H9 (cell line): ENCODE data around the gene OR13J1. TPM values are rescaled to one million over a fixed set of nuclear protein-coding genes. Genes with fewer than 3 reads are reported as not detected.

Experiments
- DNase-seq: peaks from one replicate; pipeline ENCODE4 v3.0.0-alpha.2; 2017
- H2AFZ ChIP-seq: one replicate; pipeline ENCODE4 v1.6.1; 2013; ENCODE audit warnings: mild to moderate bottlenecking, low read length, control low read depth, moderate library complexity
- H2AK5ac ChIP-seq: 2 replicates; pipeline ENCODE4 v1.6.1; 2013; ENCODE audit warnings: low read length, control low read depth, mixed read lengths; ENCODE audit not compliant: insufficient read length
- H2BK120ac ChIP-seq: one replicate; pipeline ENCODE4 v1.6.1; 2013; ENCODE audit warnings: low read depth, mild to moderate bottlenecking, low read length, control low read depth, inconsistent platforms; ENCODE audit not compliant: poor library complexity, severe bottlenecking
- H2BK12ac ChIP-seq: 2 replicates; pipeline ENCODE4 v1.6.1; 2013; ENCODE audit warnings: low read length, control low read depth, mixed read lengths, low read depth; ENCODE audit not compliant: insufficient read length
- H2BK15ac ChIP-seq: 2 replicates; pipeline ENCODE4 v1.6.1; 2013; ENCODE audit warnings: low read depth, low read length, control low read depth
- H2BK20ac ChIP-seq: one replicate; pipeline ENCODE4 v1.6.1; 2013; ENCODE audit warnings: low read depth, mild to moderate bottlenecking, low read length, control low read depth, inconsistent platforms; ENCODE audit not compliant: poor library complexity, severe bottlenecking
- H2BK5ac ChIP-seq: 2 replicates; pipeline ENCODE4 v1.6.1; 2013; ENCODE audit warnings: low read length, control low read depth, mixed read lengths; ENCODE audit not compliant: insufficient read length
- H3K14ac ChIP-seq: 2 replicates; pipeline ENCODE4 v1.6.1; 2013; ENCODE audit warnings: low read length, control low read depth; ENCODE audit not compliant: insufficient read depth
- H3K18ac ChIP-seq: 2 replicates; pipeline ENCODE4 v1.6.1; 2013; ENCODE audit warnings: low read depth, mild to moderate bottlenecking, mixed read lengths, low read length, control low read depth; ENCODE audit not compliant: insufficient read length
- H3K23ac ChIP-seq: 2 replicates; pipeline ENCODE4 v1.6.1; 2013; ENCODE audit warnings: low read length, control low read depth, mixed read lengths, low read depth; ENCODE audit not compliant: insufficient read length
- H3K23me2 ChIP-seq: 2 replicates; pipeline ENCODE4 v1.6.1; 2013; ENCODE audit warnings: low read depth, mild to moderate bottlenecking, mixed read lengths, low read length, control low read depth; ENCODE audit not compliant: insufficient read length, poor library complexity, severe bottlenecking
- H3K27ac ChIP-seq: 2 replicates; pipeline ENCODE4 v1.5.1; 2013; ENCODE audit warnings: low read length, control low read depth, mixed read lengths, low read depth; ENCODE audit not compliant: insufficient read length
- H3K27me3 ChIP-seq: 2 replicates; pipeline ENCODE4 v1.6.1; 2013; ENCODE audit warnings: low read length, control low read depth, inconsistent platforms; ENCODE audit not compliant: insufficient read depth
- H3K4ac ChIP-seq: 2 replicates; pipeline ENCODE4 v1.6.1; 2013; ENCODE audit warnings: low read depth, mild to moderate bottlenecking, control low read depth, inconsistent platforms, low read length, moderate library complexity
- H3K4me1 ChIP-seq: 2 replicates; pipeline ENCODE4 v1.6.1; 2013; ENCODE audit warnings: low read length, control low read depth, inconsistent platforms; ENCODE audit not compliant: insufficient read depth
- H3K4me2 ChIP-seq: 2 replicates; pipeline ENCODE4 v1.6.1; 2013; ENCODE audit warnings: low read length, control low read depth, mixed read lengths; ENCODE audit not compliant: insufficient read length, insufficient read depth
- H3K56ac ChIP-seq: 2 replicates; pipeline ENCODE4 v1.6.1; 2013; ENCODE audit warnings: low read depth, mild to moderate bottlenecking, mixed read lengths, low read length, control low read depth; ENCODE audit not compliant: insufficient read length
- H3K79me1 ChIP-seq: 2 replicates; pipeline ENCODE4 v1.6.1; 2013; ENCODE audit warnings: low read depth, mild to moderate bottlenecking, moderate library complexity, low read length, control low read depth, inconsistent platforms; ENCODE audit not compliant: insufficient read depth, poor library complexity, severe bottlenecking
- H3K79me2 ChIP-seq: 2 replicates; pipeline ENCODE4 v1.6.1; 2013; ENCODE audit warnings: low read length, control low read depth, inconsistent platforms; ENCODE audit not compliant: insufficient read depth
- H3K9ac ChIP-seq: 2 replicates; pipeline ENCODE4 v1.6.1; 2013; ENCODE audit warnings: low read length, control low read depth, mixed read lengths; ENCODE audit not compliant: insufficient read length; ENCODE audit errors: extremely low read depth
- H3K9me3 ChIP-seq: one replicate; pipeline ENCODE4 v1.6.1; 2013; ENCODE audit warnings: low read depth, low read length, inconsistent platforms; ENCODE audit not compliant: control insufficient read depth
- H3T11ph ChIP-seq: one replicate; pipeline ENCODE4 v1.6.1; 2013; ENCODE audit warnings: mild to moderate bottlenecking, low read length, control low read depth, inconsistent platforms
- H4K20me1 ChIP-seq: one replicate; pipeline ENCODE4 v1.6.1; 2013; ENCODE audit not compliant: control insufficient read depth, insufficient read length, insufficient read depth
- H4K5ac ChIP-seq: 2 replicates; pipeline ENCODE4 v1.6.1; 2013; ENCODE audit warnings: low read depth, mild to moderate bottlenecking, mixed read lengths, low read length, control low read depth; ENCODE audit not compliant: insufficient read length
- H4K8ac ChIP-seq: replicated peaks from 2 replicates; pipeline ENCODE4 v1.6.1; 2013; ENCODE audit warnings: low read length, control low read depth, mixed read lengths, low read depth; ENCODE audit not compliant: insufficient read length
- H4K91ac ChIP-seq: 2 replicates; pipeline ENCODE4 v1.6.1; 2013; ENCODE audit warnings: low read depth, mild to moderate bottlenecking, moderate library complexity, mixed read lengths, low read length, control low read depth; ENCODE audit not compliant: insufficient read length
- H3K27ac Mint-ChIP-seq, 3 experiments: 2 replicates in 2 of 3; 3 replicates in 1 of 3; pipeline ENCODE4 v1.8.0; 2020 to 2021; ENCODE audit warnings: mixed read lengths in 3 of 3, mild to moderate bottlenecking in 1 of 3, moderate library complexity in 1 of 3
- H3K27me3 Mint-ChIP-seq: 2 replicates; pipeline ENCODE4 v1.8.0; 2021; ENCODE audit warnings: low read depth, mild to moderate bottlenecking, moderate library complexity, mixed read lengths
- H3K36me3 Mint-ChIP-seq, 3 experiments: 2 replicates in 2 of 3; 3 replicates in 1 of 3; pipeline ENCODE4 v1.8.0; 2020 to 2021; ENCODE audit warnings: low read depth in 3 of 3, mixed read lengths in 3 of 3; ENCODE audit not compliant: insufficient read depth in 1 of 3
- H3K4me1 Mint-ChIP-seq, 2 experiments: 2 replicates each; pipeline ENCODE4 v1.8.0; 2020; ENCODE audit warnings: mixed read lengths in 2 of 2
- H3K4me3 Mint-ChIP-seq, 2 experiments: 2 replicates in 1 of 2; 3 replicates in 1 of 2; pipeline ENCODE4 v1.8.0; 2020 to 2021; ENCODE audit warnings: mild to moderate bottlenecking in 2 of 2, mixed read lengths in 2 of 2, moderate library complexity in 1 of 2
- H3K9me3 Mint-ChIP-seq, 2 experiments: 2 replicates in 1 of 2; 3 replicates in 1 of 2; pipeline ENCODE4 v1.8.0; 2020; ENCODE audit warnings: mild to moderate bottlenecking in 2 of 2, mixed read lengths in 2 of 2, moderate library complexity in 1 of 2
- total RNA-seq: library from RNA; stranded (reverse); gene quantifications from 2 replicates; pipeline ENCODE4 v1.2.1, GENCODE V29; 2021
- TF ChIP-seq, protein P1 (sequence below): fragments of 200-600 bp; sonication (generic); conservative IDR thresholded peaks from 3 replicates; pipeline ENCODE4 v1.8.0; 2021; ENCODE audit warnings: antibody characterized with exemption, mild to moderate bottlenecking

Gene OR13J1
- total RNA-seq, 1 experiment from 2014 or later = not detected

DNA sequence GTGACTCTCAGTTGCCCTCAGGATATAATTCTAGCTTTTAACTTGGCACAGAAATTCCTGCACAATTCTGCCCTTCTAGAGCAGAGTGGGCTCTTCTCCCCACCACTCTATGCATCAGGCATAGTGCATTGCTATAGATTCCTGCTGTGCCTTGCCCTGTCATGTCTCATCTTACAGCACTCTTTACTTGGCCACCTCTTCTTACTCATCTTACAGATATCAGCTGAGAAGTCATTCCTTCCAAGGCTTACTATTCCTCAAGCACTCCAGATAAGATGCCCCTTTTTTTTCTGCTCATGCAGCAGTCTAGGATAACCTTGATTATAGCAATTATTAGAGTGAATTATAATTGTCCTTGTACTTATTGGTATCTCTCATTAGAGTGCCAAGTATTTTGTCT lies 47.3 kb downstream of the OR13J1 start:
- Histone ChIP-seq H3K9ac (no peak overlapping the region), H3K18ac (no peak overlapping the region), H2BK5ac (no peak overlapping the region), H3K9me3 (no peaks in the 10 kb centered on the region), H3K14ac (no peak overlapping the region), H3K23ac (no peak overlapping the region), H4K5ac (no peak overlapping the region), H2BK20ac (no peak overlapping the region), H3K23me2 (no peaks in the 10 kb centered on the region), H3K27ac (no peak overlapping the region), H3K56ac (no peak overlapping the region), H3T11ph (no peak overlapping the region), H4K91ac (no peak overlapping the region), H3K4ac (no peak overlapping the region), H4K20me1 (no peaks in the 10 kb centered on the region), H3K27me3 (no peaks in the 10 kb centered on the region), H3K4me2 (no peak overlapping the region), H2AK5ac (no peak overlapping the region), H3K79me1 (no peaks in the 10 kb centered on the region), H3K79me2 (no peaks in the 10 kb centered on the region), H2AFZ (no peak overlapping the region), H2BK15ac (no peak overlapping the region), H4K8ac (no peak overlapping the region), H2BK12ac (no peak overlapping the region), H2BK120ac (no peak overlapping the region), H3K4me1 (peaks cover 3% of the 10 kb centered on the region; the same call in 1 of the 2 replicates)
- Mint-ChIP-seq H3K4me3 (no peak overlapping the region; a peak in 1 of 5 replicates), H3K36me3 (no peaks in the 10 kb centered on the region), H3K27ac (no peak overlapping the region), H3K4me1 (peaks cover 22 to 31% of the 10 kb centered on the region in 2 experiments), H3K27me3 (peaks cover under 1% of the 10 kb centered on the region), H3K9me3 (no peaks in the 10 kb centered on the region; a peak in 1 of 5 replicates)
- no peak for DNase-seq
- TF ChIP-seq, protein P1, sequence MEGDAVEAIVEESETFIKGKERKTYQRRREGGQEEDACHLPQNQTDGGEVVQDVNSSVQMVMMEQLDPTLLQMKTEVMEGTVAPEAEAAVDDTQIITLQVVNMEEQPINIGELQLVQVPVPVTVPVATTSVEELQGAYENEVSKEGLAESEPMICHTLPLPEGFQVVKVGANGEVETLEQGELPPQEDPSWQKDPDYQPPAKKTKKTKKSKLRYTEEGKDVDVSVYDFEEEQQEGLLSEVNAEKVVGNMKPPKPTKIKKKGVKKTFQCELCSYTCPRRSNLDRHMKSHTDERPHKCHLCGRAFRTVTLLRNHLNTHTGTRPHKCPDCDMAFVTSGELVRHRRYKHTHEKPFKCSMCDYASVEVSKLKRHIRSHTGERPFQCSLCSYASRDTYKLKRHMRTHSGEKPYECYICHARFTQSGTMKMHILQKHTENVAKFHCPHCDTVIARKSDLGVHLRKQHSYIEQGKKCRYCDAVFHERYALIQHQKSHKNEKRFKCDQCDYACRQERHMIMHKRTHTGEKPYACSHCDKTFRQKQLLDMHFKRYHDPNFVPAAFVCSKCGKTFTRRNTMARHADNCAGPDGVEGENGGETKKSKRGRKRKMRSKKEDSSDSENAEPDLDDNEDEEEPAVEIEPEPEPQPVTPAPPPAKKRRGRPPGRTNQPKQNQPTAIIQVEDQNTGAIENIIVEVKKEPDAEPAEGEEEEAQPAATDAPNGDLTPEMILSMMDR = no peak
